Posterior cingulate gyrus (tissue), 11 donors: ENCODE measurements around the gene AGGF1.
"Not testable (repeated sequence)": the region's sequence is repeated elsewhere in the genome, so short reads cannot be mapped to it uniquely, and the experiment has no call there.

Experiments
- DNase-seq, 10 donors: peaks; one replicate each; pipeline versions ENCODE4 v3.0.0 to v3.0.0-alpha.2; 2020 to 2021; ENCODE audit warnings: mixed read lengths in 3 of 10
- intact Hi-C: fragments of 100-400 bp; cut with DNase I; formaldehyde crosslinking; loops from one replicate; pipeline ENCODE4 v1.15.1; 2023

AGGF1 gene

GRCh38 chr5:77082280-77082679 is 52.1 kb downstream of the AGGF1 start:
- DNase-seq = no peak
- intact Hi-C loops = loop anchor here (10.0 kb wide), 1 partner anchor 153 kb away; no protein-coding TSS in a partner anchor

- peak in 1 of 10 donors; percentile 73 for DNase-seq
- intact Hi-C loops = loop anchor here (10.0 kb wide), 1 partner anchor 152 kb away; no protein-coding TSS in a partner anchor
Measured at GRCh38 chr5:77083088-77083487, 52.9 kb downstream of the AGGF1 start.

- no peak for DNase-seq
- intact Hi-C loops = loop anchor here (5.0 to 10.0 kb wide), 3 partner anchors 54 to 406 kb away; partner anchors contain the start of genes AGGF1 and WDR41
Measured at GRCh38 chr5:77086368-77086688, 56.1 kb downstream of the AGGF1 start.

GRCh38 chr5:77086689-77087483 is 56.7 kb downstream of the AGGF1 start, which contains the start of gene ZBED3:
Gene ZBED3, minus strand, starts transcription at chr5:77087285. Its CDS starts 9,407 bp downstream, at chr5:77077878.
- DNase-seq = peak; percentile 45 to 94 (median 68)
- intact Hi-C loops = loop anchor here (5.0 to 10.0 kb wide), 3 partner anchors 55 to 405 kb away; partner anchors contain the start of genes AGGF1 and WDR41

- peak in 5 of 10 donors; percentile 22 to 86 (median 32) for DNase-seq
- intact Hi-C loops = loop anchor here (5.0 to 10.0 kb wide), 3 partner anchors 55 to 405 kb away; partner anchors contain the start of genes AGGF1 and WDR41
Measured at GRCh38 chr5:77087484-77088261, 57.5 kb downstream of the AGGF1 start.

GRCh38 chr5:77095189-77095588 is 65.0 kb downstream of the AGGF1 start:
- intact Hi-C loops = no loop called here
- DNase-seq = no peak

GRCh38 chr5:77101298-77101697 is 71.1 kb downstream of the AGGF1 start:
- peak in 2 of 10 donors; percentile 16 to 36 for DNase-seq
- intact Hi-C loops = no loop called here

GRCh38 chr5:77102549-77102948 is 72.3 kb downstream of the AGGF1 start:
- intact Hi-C loops = no loop called here

GRCh38 chr5:77103457-77103856 is 73.3 kb downstream of the AGGF1 start:
- no peak for DNase-seq
- intact Hi-C loops = no loop called here

More at GRCh38 chr5:77102549-77102948, 72.3 kb downstream of the AGGF1 start:
- no peak for DNase-seq

GRCh38 chr5:77104813-77105212 is 74.6 kb downstream of the AGGF1 start:
- no peak for DNase-seq
- intact Hi-C loops = no loop called here

- intact Hi-C loops, DNase-seq: not testable (repeated sequence)
Measured at GRCh38 chr5:77107035-77107434, 76.8 kb downstream of the AGGF1 start.
